MCF 10A (cell line): ENCODE results near the gene TECTA. TPM values are rescaled to one million over a fixed set of nuclear protein-coding genes. Genes with fewer than 3 reads are reported as not detected.
"Not testable (repeated sequence)": the region's sequence is repeated elsewhere in the genome, so short reads cannot be mapped to it uniquely, and the experiment has no call there.

ENCODE experiments used
- BruUV-seq: library from RNA; stranded (reverse); fragments of 400-500 nt; replicated peaks from 2 replicates; lab custom pipeline; 2021; lab: Mats Ljungman, UMichigan
- CTCF ChIA-PET: fragments of 300-600 bp; sonication (Branson Sonifier 250); formaldehyde crosslinking; extraction: SDS; loops from one replicate; lab custom pipeline; 2021; ENCODE audit warnings: antibody characterized with exemption, inconsistent platforms; lab: Yijun Ruan, JAX
- POLR2A ChIA-PET: fragments of 300-600, 350-650 bp; sonication (Branson Sonifier 250); formaldehyde crosslinking; extraction: SDS; loops from one replicate; lab custom pipeline; 2020; ENCODE audit warnings: antibody characterized with exemption, inconsistent platforms; lab: Yijun Ruan, JAX
- DNase-seq: peaks from one replicate; pipeline ENCODE4 v3.0.0-alpha.2; 2018; ENCODE audit not compliant: unreplicated experiment
- H3K27ac Mint-ChIP-seq: one replicate; pipeline ENCODE4 v1.8.0; 2022; ENCODE audit warnings: mild to moderate bottlenecking, low read depth, mixed read lengths; ENCODE audit not compliant: unreplicated experiment
- H3K27me3 Mint-ChIP-seq: one replicate; pipeline ENCODE4 v1.8.0; 2022; ENCODE audit warnings: mixed read lengths; ENCODE audit not compliant: insufficient read depth, unreplicated experiment
- H3K36me3 Mint-ChIP-seq: one replicate; pipeline ENCODE4 v1.8.0; 2022; ENCODE audit warnings: mild to moderate bottlenecking, moderate library complexity, mixed read lengths; ENCODE audit not compliant: insufficient read depth, unreplicated experiment
- H3K4me1 Mint-ChIP-seq: one replicate; pipeline ENCODE4 v1.8.0; 2022; ENCODE audit warnings: mixed read lengths; ENCODE audit not compliant: insufficient read depth, unreplicated experiment
- H3K4me3 Mint-ChIP-seq: one replicate; pipeline ENCODE4 v1.8.0; 2022; ENCODE audit warnings: mild to moderate bottlenecking, moderate library complexity, mixed read lengths; ENCODE audit not compliant: unreplicated experiment
- H3K9me3 Mint-ChIP-seq: one replicate; pipeline ENCODE4 v1.8.0; 2022; ENCODE audit warnings: mixed read lengths; ENCODE audit not compliant: unreplicated experiment
- CTCF ChIP-seq: fragments of 200-600 bp; IDR thresholded peaks from one replicate; pipeline ENCODE4 v1.8.0; 2022; ENCODE audit warnings: antibody characterized with exemption, mild to moderate bottlenecking; ENCODE audit not compliant: unreplicated experiment
- intact Hi-C: fragments of 100-400 bp; cut with micrococcal nuclease; formaldehyde crosslinking; loops from 2 replicates; pipeline ENCODE4 v1.14.1; 2022
- total RNA-seq: library from RNA; stranded (reverse); gene quantifications from 2 replicates; pipeline ENCODE4 v1.2.3, GENCODE V29; 2022

TECTA gene
- total RNA-seq, 1 experiment from 2014 or later = 0.30 TPM

GRCh38 chr11:121113611-121114010 is 12.6 kb downstream of the TECTA start:
- Mint-ChIP-seq H3K9me3 (no peaks in the 10 kb centered on the region), H3K36me3 (no peaks in the 10 kb centered on the region), H3K4me3 (no peak overlapping the region), H3K27ac (no peak overlapping the region), H3K4me1 (no peaks in the 10 kb centered on the region), H3K27me3 (peaks cover 58% of the 10 kb centered on the region)
- BruUV-seq = no TSS peak
- POLR2A ChIA-PET = no interaction called here
- no peak for TF ChIP-seq CTCF
- no peak for DNase-seq
- CTCF ChIA-PET = interaction anchor here (0.7 to 1.0 kb wide), 4 partner anchors 36 to 429 kb away, joined by 3 read pairs; no protein-coding TSS in a partner anchor
- intact Hi-C loops = loop anchor here (5.0 to 10.0 kb wide), 3 partner anchors 201 to 429 kb away; no protein-coding TSS in a partner anchor

DNA sequence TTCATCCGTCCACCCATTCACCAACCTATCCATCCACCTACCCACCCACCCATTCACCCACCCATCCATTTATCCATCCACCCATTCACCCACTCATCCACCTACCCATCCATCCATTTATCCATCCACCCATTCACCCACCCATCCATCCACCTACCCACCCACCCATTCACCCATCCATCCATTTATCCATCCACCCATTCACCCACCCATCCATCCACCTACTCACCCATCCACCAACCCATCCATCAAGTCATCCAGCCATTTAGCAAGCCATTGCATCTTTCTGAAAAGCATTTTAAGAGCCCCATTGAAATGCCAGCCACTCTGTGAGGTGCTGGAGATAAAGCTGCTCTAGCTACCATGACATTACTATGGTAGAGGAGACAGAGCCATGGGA is 14.0 kb downstream of the TECTA start:
- BruUV-seq, CTCF ChIA-PET, POLR2A ChIA-PET, H3K9me3 Mint-ChIP-seq, H3K4me1 Mint-ChIP-seq, H3K4me3 Mint-ChIP-seq, H3K36me3 Mint-ChIP-seq, H3K27ac Mint-ChIP-seq, DNase-seq: not testable (repeated sequence)
- intact Hi-C loops = loop anchor here (10.0 kb wide), 2 partner anchors 310 to 430 kb away; no protein-coding TSS in a partner anchor
- H3K27me3 Mint-ChIP-seq = peaks cover 61% of the 10 kb centered on the region

GRCh38 chr11:121117788-121118187 is 16.7 kb downstream of the TECTA start:
- H3K9me3 Mint-ChIP-seq = peaks cover 2% of the 10 kb centered on the region
- CTCF ChIA-PET = no interaction called here
- intact Hi-C loops = loop anchor here (10.0 kb wide), 2 partner anchors 313 to 433 kb away; no protein-coding TSS in a partner anchor
- no peaks in the 10 kb centered on the region for H3K36me3 Mint-ChIP-seq
- no TSS peak for BruUV-seq
- no peak overlapping the region for H3K4me3 Mint-ChIP-seq
- DNase-seq = no peak
- H3K27me3 Mint-ChIP-seq = peaks cover 36% of the 10 kb centered on the region
- no peak overlapping the region for H3K27ac Mint-ChIP-seq
- POLR2A ChIA-PET = no interaction called here
- H3K4me1 Mint-ChIP-seq = no peaks in the 10 kb centered on the region
- TF ChIP-seq CTCF = no peak

DNA sequence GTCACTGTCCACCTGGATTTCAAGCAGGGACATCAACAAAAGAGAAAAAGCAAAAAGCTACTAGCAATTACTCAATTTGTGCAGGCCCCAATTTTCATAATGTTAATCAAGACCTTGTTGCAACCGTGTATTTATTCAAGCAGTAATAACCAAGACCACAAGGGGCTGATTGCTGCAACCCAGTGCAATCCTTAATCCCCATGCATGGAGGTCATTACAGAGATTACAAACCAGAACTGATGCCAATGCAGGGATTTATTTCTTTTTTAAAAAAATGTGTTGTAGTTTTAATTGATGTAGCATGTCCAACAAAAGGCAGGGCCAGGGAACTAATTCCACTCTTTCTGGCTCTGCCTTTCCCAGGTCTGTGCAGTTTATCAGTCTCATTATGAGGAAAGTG is 18.4 kb downstream of the TECTA start:
- H3K9me3 Mint-ChIP-seq = peaks cover 16% of the 10 kb centered on the region
- intact Hi-C loops = loop anchor here (10.0 kb wide), 2 partner anchors 315 to 435 kb away; no protein-coding TSS in a partner anchor
- no peak for DNase-seq
- H3K36me3 Mint-ChIP-seq = no peaks in the 10 kb centered on the region
- no peak overlapping the region for H3K4me3 Mint-ChIP-seq
- ChIA-PET POLR2A (no interaction called here), CTCF (interaction anchor here (0.7 to 1.5 kb wide), 2 partner anchors 23 to 75 kb away, joined by 3 to 4 read pairs; no protein-coding TSS in a partner anchor)
- no peak overlapping the region for H3K27ac Mint-ChIP-seq
- no peak for TF ChIP-seq CTCF
- H3K27me3 Mint-ChIP-seq = peaks cover 36% of the 10 kb centered on the region
- no TSS peak for BruUV-seq
- no peaks in the 10 kb centered on the region for H3K4me1 Mint-ChIP-seq
